Measurements from ENCODE around the gene HGF.

- no peak for TF ChIP-seq POLR2A (IDR thresholded peaks at IDR 0.05)
- no peak for TF ChIP-seq POLR2AphosphoS5 (IDR thresholded peaks at IDR 0.05)
- no peak for TF ChIP-seq CTCF (IDR thresholded peaks at IDR 0.05)
These were observed 53.8 kb downstream of the HGF start for GRCh38 chr7:81715984-81716588.

Measured in stomach (tissue), 4 donors.